ENCODE results near the gene PXT1. TPM values are rescaled to one million over a fixed set of nuclear protein-coding genes. Genes with fewer than 3 reads are reported as not detected.

Gene PXT1, protein sequence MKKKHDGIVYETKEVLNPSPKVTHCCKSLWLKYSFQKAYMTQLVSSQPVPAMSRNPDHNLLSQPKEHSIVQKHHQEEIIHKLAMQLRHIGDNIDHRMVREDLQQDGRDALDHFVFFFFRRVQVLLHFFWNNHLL
- polyA plus RNA-seq (0.24 TPM in 1 of 2 replicates, not detected in the other), polyA minus RNA-seq (not detected in 2 replicates)

DNA sequence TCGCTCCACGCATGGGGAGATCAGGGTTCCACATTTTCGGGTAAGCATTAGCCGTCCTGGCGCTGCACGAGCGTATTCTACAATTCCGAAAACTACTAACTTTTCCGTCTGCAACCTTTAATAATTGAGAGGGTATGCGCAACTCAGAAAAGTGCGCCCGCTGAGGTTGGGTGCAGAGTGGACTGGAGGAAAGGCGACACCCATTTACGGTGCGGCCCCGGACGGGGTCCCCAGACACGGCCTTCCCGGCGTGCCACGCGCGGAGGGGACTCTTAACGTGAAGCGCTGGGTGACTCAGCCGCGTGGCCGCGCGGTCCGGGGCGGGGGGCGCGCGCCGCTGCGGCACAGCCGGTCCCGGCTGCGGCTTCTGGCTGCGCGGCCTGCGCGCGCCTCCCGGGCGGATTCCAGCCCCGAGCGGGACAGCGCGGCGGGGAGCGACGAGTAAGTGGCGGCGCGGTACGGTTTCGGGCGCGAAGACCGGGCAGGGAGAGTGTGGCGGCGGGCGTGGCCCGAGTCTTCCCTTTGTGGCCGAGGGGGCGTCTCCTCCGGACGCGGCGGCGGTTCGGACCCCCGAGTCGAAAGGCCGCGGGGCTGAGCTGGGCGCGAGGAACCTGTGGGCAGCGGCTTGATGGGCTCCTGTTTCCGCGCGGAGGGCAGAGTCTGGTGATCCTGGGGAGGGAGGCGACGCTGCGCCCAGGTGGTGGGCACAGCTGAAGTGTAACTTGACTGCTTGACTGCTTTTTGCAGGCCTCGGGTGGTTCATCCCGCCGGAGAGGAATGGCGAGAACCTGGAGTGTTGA is at the start of gene PXT1, which contains the start of gene KCTD20:
TSS of gene PXT1 (minus strand) at position 184 of the 800 bp plus-strand sequence. CDS start 16,772 bp downstream, outside the sequence.
TSS of gene KCTD20 (plus strand) at position 330 of the 800 bp plus-strand sequence. CDS start 27,098 bp downstream, outside the sequence.
- H3K9me3 ChIP-seq (ENCODE audit: low read length), result no peaks in the 10 kb centered on the region
- no peaks in the 10 kb centered on the region for H3K36me3 ChIP-seq (ENCODE audit: insufficient read depth, low read length)
- H3F3A ChIP-seq (ENCODE audit: insufficient read depth, low read length, poor library complexity, severe bottlenecking), result no peaks in the 10 kb centered on the region
- H3K9ac ChIP-seq (ENCODE audit: low read length), result peak within 1 kb of the TSS; percentile 86
- peak; percentile 21 for TF ChIP-seq TAF1 (IDR thresholded peaks at IDR 0.05; ENCODE audit: low read depth)
- peak; percentile 80 for TF ChIP-seq MXI1 (conservative IDR thresholded peaks at IDR 0.05; ENCODE audit: poor library complexity, severe bottlenecking)
- TF ChIP-seq EP300 (conservative IDR thresholded peaks at IDR 0.05; ENCODE audit: poor library complexity, severe bottlenecking), result peak; percentile 61
- TF ChIP-seq, protein P1, sequence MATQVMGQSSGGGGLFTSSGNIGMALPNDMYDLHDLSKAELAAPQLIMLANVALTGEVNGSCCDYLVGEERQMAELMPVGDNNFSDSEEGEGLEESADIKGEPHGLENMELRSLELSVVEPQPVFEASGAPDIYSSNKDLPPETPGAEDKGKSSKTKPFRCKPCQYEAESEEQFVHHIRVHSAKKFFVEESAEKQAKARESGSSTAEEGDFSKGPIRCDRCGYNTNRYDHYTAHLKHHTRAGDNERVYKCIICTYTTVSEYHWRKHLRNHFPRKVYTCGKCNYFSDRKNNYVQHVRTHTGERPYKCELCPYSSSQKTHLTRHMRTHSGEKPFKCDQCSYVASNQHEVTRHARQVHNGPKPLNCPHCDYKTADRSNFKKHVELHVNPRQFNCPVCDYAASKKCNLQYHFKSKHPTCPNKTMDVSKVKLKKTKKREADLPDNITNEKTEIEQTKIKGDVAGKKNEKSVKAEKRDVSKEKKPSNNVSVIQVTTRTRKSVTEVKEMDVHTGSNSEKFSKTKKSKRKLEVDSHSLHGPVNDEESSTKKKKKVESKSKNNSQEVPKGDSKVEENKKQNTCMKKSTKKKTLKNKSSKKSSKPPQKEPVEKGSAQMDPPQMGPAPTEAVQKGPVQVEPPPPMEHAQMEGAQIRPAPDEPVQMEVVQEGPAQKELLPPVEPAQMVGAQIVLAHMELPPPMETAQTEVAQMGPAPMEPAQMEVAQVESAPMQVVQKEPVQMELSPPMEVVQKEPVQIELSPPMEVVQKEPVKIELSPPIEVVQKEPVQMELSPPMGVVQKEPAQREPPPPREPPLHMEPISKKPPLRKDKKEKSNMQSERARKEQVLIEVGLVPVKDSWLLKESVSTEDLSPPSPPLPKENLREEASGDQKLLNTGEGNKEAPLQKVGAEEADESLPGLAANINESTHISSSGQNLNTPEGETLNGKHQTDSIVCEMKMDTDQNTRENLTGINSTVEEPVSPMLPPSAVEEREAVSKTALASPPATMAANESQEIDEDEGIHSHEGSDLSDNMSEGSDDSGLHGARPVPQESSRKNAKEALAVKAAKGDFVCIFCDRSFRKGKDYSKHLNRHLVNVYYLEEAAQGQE (IDR thresholded peaks at IDR 0.05; ENCODE audit: borderline replicate concordance), result peak; percentile 39
- peak; percentile 18 for TF ChIP-seq RAD21 (conservative IDR thresholded peaks at IDR 0.05)
- peak; percentile 64 for TF ChIP-seq POLR2AphosphoS5 (IDR thresholded peaks at IDR 0.05)
- TF ChIP-seq SMC3 (conservative IDR thresholded peaks at IDR 0.05; ENCODE audit: poor library complexity), result peak; percentile 47
- TF ChIP-seq EZH2 (IDR thresholded peaks at IDR 0.05; ENCODE audit: borderline replicate concordance, insufficient read depth, low read length, poor library complexity, severe bottlenecking), result no peak
- TF ChIP-seq, protein P2, sequence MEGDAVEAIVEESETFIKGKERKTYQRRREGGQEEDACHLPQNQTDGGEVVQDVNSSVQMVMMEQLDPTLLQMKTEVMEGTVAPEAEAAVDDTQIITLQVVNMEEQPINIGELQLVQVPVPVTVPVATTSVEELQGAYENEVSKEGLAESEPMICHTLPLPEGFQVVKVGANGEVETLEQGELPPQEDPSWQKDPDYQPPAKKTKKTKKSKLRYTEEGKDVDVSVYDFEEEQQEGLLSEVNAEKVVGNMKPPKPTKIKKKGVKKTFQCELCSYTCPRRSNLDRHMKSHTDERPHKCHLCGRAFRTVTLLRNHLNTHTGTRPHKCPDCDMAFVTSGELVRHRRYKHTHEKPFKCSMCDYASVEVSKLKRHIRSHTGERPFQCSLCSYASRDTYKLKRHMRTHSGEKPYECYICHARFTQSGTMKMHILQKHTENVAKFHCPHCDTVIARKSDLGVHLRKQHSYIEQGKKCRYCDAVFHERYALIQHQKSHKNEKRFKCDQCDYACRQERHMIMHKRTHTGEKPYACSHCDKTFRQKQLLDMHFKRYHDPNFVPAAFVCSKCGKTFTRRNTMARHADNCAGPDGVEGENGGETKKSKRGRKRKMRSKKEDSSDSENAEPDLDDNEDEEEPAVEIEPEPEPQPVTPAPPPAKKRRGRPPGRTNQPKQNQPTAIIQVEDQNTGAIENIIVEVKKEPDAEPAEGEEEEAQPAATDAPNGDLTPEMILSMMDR (IDR thresholded peaks at IDR 0.05; ENCODE audit: poor library complexity, severe bottlenecking), result peak; percentile 20
- no peaks in the 10 kb centered on the region for H4K20me1 ChIP-seq (ENCODE audit: insufficient read depth)
- peak within 1 kb of the TSS; percentile 71 for H3K27ac ChIP-seq (ENCODE audit: low read length)
- peak within 1 kb of the TSS; percentile 60 for H3K4me2 ChIP-seq (ENCODE audit: low read length)
- H3K27me3 ChIP-seq (ENCODE audit: insufficient read depth, low read depth, low read length), result no peaks in the 10 kb centered on the region
- peaks cover 29% of the 10 kb centered on the region for H3K79me2 ChIP-seq (replicated peaks; ENCODE audit: insufficient read depth, low read length)
- H3K9me2 ChIP-seq (ENCODE audit: insufficient read depth, low read length), result no peaks in the 10 kb centered on the region
- peak within 1 kb of the TSS; percentile 90 for H2AFZ ChIP-seq (ENCODE audit: low read depth, low read length)
- H3K4me3 ChIP-seq (ENCODE audit: low read length), result peak within 1 kb of the TSS; percentile 95

DNA sequence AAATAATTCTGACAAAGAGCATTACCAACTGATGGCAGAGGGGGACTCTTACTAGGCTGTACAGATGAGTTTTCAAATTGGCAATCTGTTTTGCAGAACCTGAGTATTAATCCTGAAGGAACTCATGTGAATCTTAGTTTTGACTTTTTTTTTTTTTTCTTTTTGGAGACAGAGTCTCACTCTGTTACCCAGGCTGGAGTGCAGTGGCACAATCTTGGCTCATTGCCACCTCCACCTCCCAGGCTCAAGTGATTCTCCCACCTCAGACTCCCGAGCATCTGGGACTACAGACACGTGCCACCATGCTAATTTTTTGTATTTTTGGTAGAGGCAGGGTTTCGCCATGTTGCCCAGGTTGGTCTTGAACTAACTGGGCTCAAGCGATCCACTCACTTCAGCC is 49.4 kb upstream of the PXT1 start:
- Histone ChIP-seq H3K4me3 (ENCODE audit: low read length) (no peak overlapping the region), H3K9me2 (ENCODE audit: insufficient read depth, low read length) (no peaks in the 10 kb centered on the region), H3F3A (ENCODE audit: insufficient read depth, low read length, poor library complexity, severe bottlenecking) (no peaks in the 10 kb centered on the region), H3K9me3 (ENCODE audit: low read length) (no peaks in the 10 kb centered on the region), H3K9ac (ENCODE audit: low read length) (no peak overlapping the region), H2AFZ (ENCODE audit: low read depth, low read length) (no peak overlapping the region), H4K20me1 (ENCODE audit: insufficient read depth) (no peaks in the 10 kb centered on the region), H3K4me2 (ENCODE audit: low read length) (no peak overlapping the region), H3K36me3 (ENCODE audit: insufficient read depth, low read length) (peaks cover 3% of the 10 kb centered on the region), H3K27ac (ENCODE audit: low read length) (no peak overlapping the region), H3K27me3 (ENCODE audit: insufficient read depth, low read depth, low read length) (no peaks in the 10 kb centered on the region), H3K79me2 (replicated peaks; ENCODE audit: insufficient read depth, low read length) (no peaks in the 10 kb centered on the region)
- TF ChIP-seq EZH2 (IDR thresholded peaks at IDR 0.05; ENCODE audit: borderline replicate concordance, insufficient read depth, low read length, poor library complexity, severe bottlenecking) (no peak), TAF1 (IDR thresholded peaks at IDR 0.05; ENCODE audit: low read depth) (no peak), EP300 (conservative IDR thresholded peaks at IDR 0.05; ENCODE audit: poor library complexity, severe bottlenecking) (no peak), POLR2AphosphoS5 (IDR thresholded peaks at IDR 0.05) (no peak), RAD21 (conservative IDR thresholded peaks at IDR 0.05) (no peak), SMC3 (conservative IDR thresholded peaks at IDR 0.05; ENCODE audit: poor library complexity) (no peak)
- TF ChIP-seq, protein P2 (IDR thresholded peaks at IDR 0.05; ENCODE audit: poor library complexity, severe bottlenecking), result no peak
- TF ChIP-seq, protein P1 (IDR thresholded peaks at IDR 0.05; ENCODE audit: borderline replicate concordance), result no peak
